HUES6 (cell line): Measurements from ENCODE around the gene BANP.
"Not testable (repeated sequence)": the region's sequence is repeated elsewhere in the genome, so short reads cannot be mapped to it uniquely, and the experiment has no call there.

ENCODE experiments used
- H3K27ac ChIP-seq: 2 replicates; pipeline ENCODE4 v1.7.0; 2013; ENCODE audit warnings: low read depth, mild to moderate bottlenecking, low read length, inconsistent platforms
- H3K27me3 ChIP-seq: 2 replicates; pipeline ENCODE4 v1.6.1; 2013; ENCODE audit warnings: low read length; ENCODE audit not compliant: control insufficient read depth, insufficient read depth
- H3K36me3 ChIP-seq: 2 replicates; pipeline ENCODE4 v1.6.1; 2013; ENCODE audit warnings: low read length; ENCODE audit not compliant: control insufficient read depth, insufficient read depth
- H3K4me1 ChIP-seq: 2 replicates; pipeline ENCODE4 v1.6.1; 2013; ENCODE audit warnings: low read length; ENCODE audit not compliant: control insufficient read depth, insufficient read depth
- H3K4me3 ChIP-seq: 2 replicates; pipeline ENCODE4 v1.5.1; 2013; ENCODE audit warnings: low read depth, low read length
- H3K9ac ChIP-seq: one replicate; pipeline ENCODE4 v1.6.1; 2013; ENCODE audit warnings: mild to moderate bottlenecking, low read length
- H3K9me3 ChIP-seq: 2 replicates; pipeline ENCODE4 v1.6.1; 2013; ENCODE audit warnings: low read depth, low read length; ENCODE audit not compliant: control insufficient read depth, insufficient read depth

Gene BANP

GRCh38 chr16:88037359-88037758, 86.1 kb downstream of the BANP start:
- not testable (repeated sequence) for H3K27ac ChIP-seq, H3K4me1 ChIP-seq, H3K27me3 ChIP-seq, H3K9ac ChIP-seq, H3K9me3 ChIP-seq, H3K4me3 ChIP-seq
- peaks cover 20% of the 10 kb centered on the region for H3K36me3 ChIP-seq

GRCh38 chr16:88037876-88038525, 86.8 kb downstream of the BANP start:
- H3K4me3 ChIP-seq, H3K27me3 ChIP-seq, H3K9ac ChIP-seq, H3K4me1 ChIP-seq, H3K27ac ChIP-seq, H3K9me3 ChIP-seq: not testable (repeated sequence)
- H3K36me3 ChIP-seq = peaks cover 20% of the 10 kb centered on the region

GRCh38 chr16:88038526-88038908, 87.3 kb downstream of the BANP start:
- not testable (repeated sequence) for H3K27me3 ChIP-seq, H3K4me1 ChIP-seq, H3K27ac ChIP-seq, H3K9ac ChIP-seq, H3K9me3 ChIP-seq, H3K4me3 ChIP-seq
- peaks cover 20% of the 10 kb centered on the region for H3K36me3 ChIP-seq

GRCh38 chr16:88039591-88039990, 88.4 kb downstream of the BANP start:
- H3K9me3 ChIP-seq = no peaks in the 10 kb centered on the region
- no peaks in the 10 kb centered on the region for H3K27me3 ChIP-seq
- peaks cover 22% of the 10 kb centered on the region for H3K36me3 ChIP-seq
- no peaks in the 10 kb centered on the region for H3K4me1 ChIP-seq
- no peak overlapping the region for H3K9ac ChIP-seq
- H3K4me3 ChIP-seq = no peak overlapping the region
- no peak overlapping the region for H3K27ac ChIP-seq

- not testable (repeated sequence) for H3K9me3 ChIP-seq, H3K4me3 ChIP-seq, H3K27me3 ChIP-seq, H3K4me1 ChIP-seq, H3K9ac ChIP-seq, H3K27ac ChIP-seq
- H3K36me3 ChIP-seq = peaks cover 19% of the 10 kb centered on the region
Observed at GRCh38 chr16:88040196-88040876, 89.1 kb downstream of the BANP start.

GRCh38 chr16:88040877-88041244, 89.6 kb downstream of the BANP start:
- H3K4me1 ChIP-seq, H3K27ac ChIP-seq, H3K9me3 ChIP-seq, H3K9ac ChIP-seq, H3K4me3 ChIP-seq, H3K27me3 ChIP-seq: not testable (repeated sequence)
- H3K36me3 ChIP-seq = peaks cover 16% of the 10 kb centered on the region

- peaks cover 13% of the 10 kb centered on the region for H3K36me3 ChIP-seq
- not testable (repeated sequence) for H3K4me3 ChIP-seq, H3K9me3 ChIP-seq, H3K9ac ChIP-seq, H3K4me1 ChIP-seq, H3K27ac ChIP-seq, H3K27me3 ChIP-seq
Observed at GRCh38 chr16:88041506-88041905, 90.3 kb downstream of the BANP start.

- peaks cover 11% of the 10 kb centered on the region for H3K36me3 ChIP-seq
- H3K27ac ChIP-seq, H3K4me3 ChIP-seq, H3K27me3 ChIP-seq, H3K9me3 ChIP-seq, H3K9ac ChIP-seq, H3K4me1 ChIP-seq: not testable (repeated sequence)
Observed at GRCh38 chr16:88041986-88042562, 90.8 kb downstream of the BANP start.

- H3K4me1 ChIP-seq, H3K9me3 ChIP-seq, H3K27me3 ChIP-seq, H3K9ac ChIP-seq, H3K27ac ChIP-seq, H3K4me3 ChIP-seq: not testable (repeated sequence)
- peaks cover 14% of the 10 kb centered on the region for H3K36me3 ChIP-seq
Observed at GRCh38 chr16:88043208-88043910, 92.1 kb downstream of the BANP start.

GRCh38 chr16:88044121-88044581, 92.9 kb downstream of the BANP start:
- not testable (repeated sequence) for H3K9ac ChIP-seq, H3K27ac ChIP-seq, H3K4me1 ChIP-seq, H3K27me3 ChIP-seq, H3K9me3 ChIP-seq, H3K4me3 ChIP-seq
- peaks cover 15% of the 10 kb centered on the region for H3K36me3 ChIP-seq

- not testable (repeated sequence) for H3K9me3 ChIP-seq, H3K27ac ChIP-seq, H3K4me3 ChIP-seq, H3K4me1 ChIP-seq, H3K9ac ChIP-seq, H3K27me3 ChIP-seq
- H3K36me3 ChIP-seq = peaks cover 18% of the 10 kb centered on the region
Observed at GRCh38 chr16:88045361-88045760, 94.1 kb downstream of the BANP start.
